ENCODE measurements around the gene RARB.

DNA sequence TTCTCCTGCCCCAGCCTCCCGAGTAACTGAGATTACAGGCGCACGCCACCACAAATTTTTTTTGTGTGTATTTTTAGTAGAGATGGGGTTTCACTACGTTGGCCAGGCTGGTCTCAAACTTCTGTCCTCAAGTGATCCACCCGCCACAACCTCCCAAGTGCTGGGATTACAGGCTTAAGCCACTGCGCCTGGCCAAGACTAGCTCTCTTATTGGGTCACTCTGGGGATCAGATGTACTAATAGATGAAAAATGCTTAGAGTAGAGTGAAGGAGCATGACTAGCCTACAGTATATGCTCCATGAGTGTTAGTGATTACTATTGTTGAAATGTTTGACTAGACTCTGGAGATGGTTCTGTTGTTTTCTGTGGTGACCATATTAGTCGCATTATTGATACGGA is 21.8 kb downstream of the RARB start:
- TF ChIP-seq ZNF8 (CRISPR knock-in tag; IDR thresholded peaks at IDR 0.05): no peak
- TF ChIP-seq RARB (CRISPR knock-in tag; IDR thresholded peaks at IDR 0.05): no peak
- TF ChIP-seq ZFP30 (CRISPR knock-in tag; IDR thresholded peaks at IDR 0.05): no peak
- no peak for TF ChIP-seq ESRRG (CRISPR knock-in tag; IDR thresholded peaks at IDR 0.05)

All from SK-N-SH treated with all-trans-retinoic acid at 6 μM for 48 hours (cell line).